A549 (cell line): ENCODE results near the gene MAP3K9.

Experiments
- CEBPB ChIP-seq, 2 experiments: fragments of >200 bp in 1 of 2; sonication (Bioruptor Twin) in 1 of 2; formaldehyde crosslinking in 1 of 2; IDR thresholded peaks; 2 replicates each; pipeline ENCODE4 v1.6.1; 2012 to 2016
- CHD4 ChIP-seq: fragments of 200-600 bp; sonication (generic); IDR thresholded peaks from 2 replicates; pipeline ENCODE4 v1.6.1; 2016; ENCODE audit warnings: antibody characterized with exemption, mild to moderate bottlenecking, borderline replicate concordance
- EP300 ChIP-seq, 2 experiments: fragments of >200 bp; sonication (Bioruptor Twin); formaldehyde crosslinking; IDR thresholded peaks; 2 replicates in 1 of 2; 3 replicates in 1 of 2; pipeline ENCODE4 v1.6.1; 2016 to 2017
- GATA3 ChIP-seq: IDR thresholded peaks from 2 replicates; pipeline ENCODE4 v1.6.1; 2012; ENCODE audit warnings: borderline replicate concordance
- HDAC2 ChIP-seq: fragments of 200-600 bp; sonication (generic); IDR thresholded peaks from 2 replicates; pipeline ENCODE4 v1.6.1; 2016
- MAFK ChIP-seq: fragments of 450-650 bp; IDR thresholded peaks from 2 replicates; pipeline ENCODE4 v1.6.1; 2014; ENCODE audit not compliant: partially characterized antibody
- POLR2A ChIP-seq: IDR thresholded peaks from 2 replicates; pipeline ENCODE4 v1.6.1; 2012; ENCODE audit warnings: mild to moderate bottlenecking, low read length
- RNF2 ChIP-seq: fragments of 200-600 bp; sonication (generic); IDR thresholded peaks from 2 replicates; pipeline ENCODE4 v1.6.1; 2016; ENCODE audit warnings: low read depth, mild to moderate bottlenecking, antibody characterized with exemption, moderate library complexity, borderline replicate concordance
- SMC3 ChIP-seq: fragments of >200 bp; sonication (Bioruptor Twin); formaldehyde crosslinking; IDR thresholded peaks from 3 replicates; pipeline ENCODE4 v1.6.1; 2018; ENCODE audit warnings: inconsistent platforms
- ZNF302 ChIP-seq: fragments of 250-450 bp; sonication (Bioruptor Pico); IDR thresholded peaks from 2 replicates; pipeline ENCODE4 v1.9.0; 2021; ENCODE audit warnings: inconsistent platforms, mild to moderate bottlenecking, moderate library complexity
- TF ChIP-seq, protein P1 (sequence below): fragments of >200 bp; sonication (Bioruptor Twin); formaldehyde crosslinking; IDR thresholded peaks from 3 replicates; pipeline ENCODE4 v1.5.1; 2016
- TF ChIP-seq, protein P2 (sequence below): fragments of 200-600 bp; sonication (generic); IDR thresholded peaks from 2 replicates; pipeline ENCODE4 v1.6.1; 2016; ENCODE audit warnings: antibody characterized with exemption, mild to moderate bottlenecking, moderate library complexity
- TF ChIP-seq, protein P3 (sequence below): IDR thresholded peaks from 2 replicates; pipeline ENCODE4 v1.6.1; 2012
- TF ChIP-seq, protein P4 (sequence below): fragments of >200 bp; sonication (Bioruptor Twin); formaldehyde crosslinking; IDR thresholded peaks from 2 replicates; pipeline ENCODE4 v1.6.1; 2016

DNA sequence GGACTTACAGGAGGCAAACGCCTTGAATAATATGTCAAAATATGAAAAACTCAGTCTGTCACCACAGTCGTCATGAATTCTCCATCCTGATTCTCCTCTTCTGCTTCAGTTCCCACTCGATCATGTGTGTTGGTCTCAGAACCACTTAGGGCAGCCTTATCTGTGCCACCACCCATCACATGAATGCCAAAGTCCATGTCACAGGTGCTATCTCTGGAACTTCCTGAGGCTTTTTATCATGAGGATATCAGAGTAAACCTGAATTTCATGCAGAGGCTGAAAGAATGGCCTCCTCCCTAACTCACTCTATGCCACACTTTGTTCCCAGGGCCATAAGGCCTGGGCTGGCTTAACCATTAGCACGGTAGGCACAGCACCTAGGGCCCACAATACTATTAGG, 28.8 kb upstream of the MAP3K9 start:
- TF ChIP-seq, protein P1, sequence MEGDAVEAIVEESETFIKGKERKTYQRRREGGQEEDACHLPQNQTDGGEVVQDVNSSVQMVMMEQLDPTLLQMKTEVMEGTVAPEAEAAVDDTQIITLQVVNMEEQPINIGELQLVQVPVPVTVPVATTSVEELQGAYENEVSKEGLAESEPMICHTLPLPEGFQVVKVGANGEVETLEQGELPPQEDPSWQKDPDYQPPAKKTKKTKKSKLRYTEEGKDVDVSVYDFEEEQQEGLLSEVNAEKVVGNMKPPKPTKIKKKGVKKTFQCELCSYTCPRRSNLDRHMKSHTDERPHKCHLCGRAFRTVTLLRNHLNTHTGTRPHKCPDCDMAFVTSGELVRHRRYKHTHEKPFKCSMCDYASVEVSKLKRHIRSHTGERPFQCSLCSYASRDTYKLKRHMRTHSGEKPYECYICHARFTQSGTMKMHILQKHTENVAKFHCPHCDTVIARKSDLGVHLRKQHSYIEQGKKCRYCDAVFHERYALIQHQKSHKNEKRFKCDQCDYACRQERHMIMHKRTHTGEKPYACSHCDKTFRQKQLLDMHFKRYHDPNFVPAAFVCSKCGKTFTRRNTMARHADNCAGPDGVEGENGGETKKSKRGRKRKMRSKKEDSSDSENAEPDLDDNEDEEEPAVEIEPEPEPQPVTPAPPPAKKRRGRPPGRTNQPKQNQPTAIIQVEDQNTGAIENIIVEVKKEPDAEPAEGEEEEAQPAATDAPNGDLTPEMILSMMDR: no peak
- TF ChIP-seq POLR2A (no peak), CEBPB (IDR thresholded peaks at IDR 0.05) (no peak), GATA3 (no peak), EP300 (IDR thresholded peaks at IDR 0.05) (no peak), CHD4 (no peak), MAFK (no peak), HDAC2 (no peak), SMC3 (no peak), RNF2 (no peak), ZNF302 (CRISPR knock-in tag) (no peak)
- TF ChIP-seq, protein P2, sequence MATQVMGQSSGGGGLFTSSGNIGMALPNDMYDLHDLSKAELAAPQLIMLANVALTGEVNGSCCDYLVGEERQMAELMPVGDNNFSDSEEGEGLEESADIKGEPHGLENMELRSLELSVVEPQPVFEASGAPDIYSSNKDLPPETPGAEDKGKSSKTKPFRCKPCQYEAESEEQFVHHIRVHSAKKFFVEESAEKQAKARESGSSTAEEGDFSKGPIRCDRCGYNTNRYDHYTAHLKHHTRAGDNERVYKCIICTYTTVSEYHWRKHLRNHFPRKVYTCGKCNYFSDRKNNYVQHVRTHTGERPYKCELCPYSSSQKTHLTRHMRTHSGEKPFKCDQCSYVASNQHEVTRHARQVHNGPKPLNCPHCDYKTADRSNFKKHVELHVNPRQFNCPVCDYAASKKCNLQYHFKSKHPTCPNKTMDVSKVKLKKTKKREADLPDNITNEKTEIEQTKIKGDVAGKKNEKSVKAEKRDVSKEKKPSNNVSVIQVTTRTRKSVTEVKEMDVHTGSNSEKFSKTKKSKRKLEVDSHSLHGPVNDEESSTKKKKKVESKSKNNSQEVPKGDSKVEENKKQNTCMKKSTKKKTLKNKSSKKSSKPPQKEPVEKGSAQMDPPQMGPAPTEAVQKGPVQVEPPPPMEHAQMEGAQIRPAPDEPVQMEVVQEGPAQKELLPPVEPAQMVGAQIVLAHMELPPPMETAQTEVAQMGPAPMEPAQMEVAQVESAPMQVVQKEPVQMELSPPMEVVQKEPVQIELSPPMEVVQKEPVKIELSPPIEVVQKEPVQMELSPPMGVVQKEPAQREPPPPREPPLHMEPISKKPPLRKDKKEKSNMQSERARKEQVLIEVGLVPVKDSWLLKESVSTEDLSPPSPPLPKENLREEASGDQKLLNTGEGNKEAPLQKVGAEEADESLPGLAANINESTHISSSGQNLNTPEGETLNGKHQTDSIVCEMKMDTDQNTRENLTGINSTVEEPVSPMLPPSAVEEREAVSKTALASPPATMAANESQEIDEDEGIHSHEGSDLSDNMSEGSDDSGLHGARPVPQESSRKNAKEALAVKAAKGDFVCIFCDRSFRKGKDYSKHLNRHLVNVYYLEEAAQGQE: no peak
- TF ChIP-seq, protein P3, sequence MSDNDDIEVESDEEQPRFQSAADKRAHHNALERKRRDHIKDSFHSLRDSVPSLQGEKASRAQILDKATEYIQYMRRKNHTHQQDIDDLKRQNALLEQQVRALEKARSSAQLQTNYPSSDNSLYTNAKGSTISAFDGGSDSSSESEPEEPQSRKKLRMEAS: no peak
- TF ChIP-seq, protein P4, sequence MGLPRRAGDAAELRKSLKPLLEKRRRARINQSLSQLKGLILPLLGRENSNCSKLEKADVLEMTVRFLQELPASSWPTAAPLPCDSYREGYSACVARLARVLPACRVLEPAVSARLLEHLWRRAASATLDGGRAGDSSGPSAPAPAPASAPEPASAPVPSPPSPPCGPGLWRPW: no peak
